Urinary bladder (tissue), 4 donors: ENCODE data around the gene NFKBIE. TPM values are rescaled to one million over a fixed set of nuclear protein-coding genes. Genes with fewer than 3 reads are reported as not detected.

Experiments used
- DNase-seq: peaks from one replicate; pipeline ENCODE4 v3.0.0-alpha.2; 2015; ENCODE audit errors: extremely low spot score
- H3K27ac ChIP-seq: one replicate; pipeline ENCODE4 v1.5.1; 2013; ENCODE audit warnings: low read depth, mild to moderate bottlenecking, moderate library complexity
- H3K36me3 ChIP-seq: one replicate; pipeline ENCODE4 v1.6.1; 2013; ENCODE audit warnings: mild to moderate bottlenecking, moderate library complexity; ENCODE audit not compliant: insufficient read depth
- H3K4me1 ChIP-seq: one replicate; pipeline ENCODE4 v1.6.1; 2013; ENCODE audit warnings: mild to moderate bottlenecking, moderate library complexity; ENCODE audit not compliant: insufficient read depth
- H3K4me3 ChIP-seq: one replicate; pipeline ENCODE4 v1.5.1; 2013; ENCODE audit warnings: low read depth, low read length
- WGBS: extraction: QIAGEN DNeasy Blood & Tissue Kit; methylation state at CpG from one replicate; pipeline ENCODE4 v1.1.7; 2013; 5-methylcytosine and 5-hydroxymethylcytosine counted together
- polyA plus RNA-seq: library from polyadenylated mRNA; stranded (reverse); fragments of 200-250 nt; gene quantifications from one replicate; pipeline ENCODE4 v1.2.3, GENCODE V29; 2013
- total RNA-seq: library from RNA; depleted of rRNA; stranded (reverse); fragments of >200 nt; gene quantifications from one replicate; pipeline ENCODE4 v1.2.3, GENCODE V29; 2014
- donor health status: healthy with polysubstance abuse.
- donor health status: healthy.

NFKBIE gene
- total and polyA plus RNA-seq, 2 donors, result 2.6 to 5.5 TPM

GRCh38 chr6:44272999-44273566 is 7.7 kb upstream of the NFKBIE start:
- DNase-seq, result no peak
- Histone ChIP-seq H3K4me3 (no peak overlapping the region), H3K27ac (no peak overlapping the region), H3K4me1 (no peaks in the 10 kb centered on the region), H3K36me3 (no peaks in the 10 kb centered on the region)
- WGBS, result 88% methylated on average over 23 of the region's 23 CpGs

DNA sequence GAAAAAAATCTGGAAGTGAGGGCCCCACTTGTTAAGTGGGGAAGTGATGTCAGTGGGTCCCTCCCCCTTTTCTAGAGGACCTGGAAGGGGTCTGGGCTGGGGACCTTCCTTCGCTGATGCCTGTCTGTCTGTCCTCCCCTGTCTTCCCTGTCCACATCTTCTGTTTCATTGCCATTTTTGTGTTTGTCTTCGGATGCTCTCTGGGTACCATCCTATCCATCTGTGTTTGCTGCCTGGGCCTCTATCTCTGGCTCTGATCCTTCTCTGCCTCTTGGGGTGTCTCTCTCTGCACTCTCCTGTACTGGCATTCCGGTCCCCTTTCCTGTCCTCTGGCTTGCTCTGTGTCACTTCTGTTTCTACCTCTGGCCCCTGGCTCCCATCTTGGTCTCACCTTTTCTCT is 7.2 kb upstream of the NFKBIE start:
- 83% methylated on average over 3 of the region's 3 CpGs for WGBS
- no peak overlapping the region for H3K4me3 ChIP-seq
- H3K27ac ChIP-seq, result no peak overlapping the region
- no peaks in the 10 kb centered on the region for H3K4me1 ChIP-seq
- no peaks in the 10 kb centered on the region for H3K36me3 ChIP-seq
- no peak for DNase-seq

DNA sequence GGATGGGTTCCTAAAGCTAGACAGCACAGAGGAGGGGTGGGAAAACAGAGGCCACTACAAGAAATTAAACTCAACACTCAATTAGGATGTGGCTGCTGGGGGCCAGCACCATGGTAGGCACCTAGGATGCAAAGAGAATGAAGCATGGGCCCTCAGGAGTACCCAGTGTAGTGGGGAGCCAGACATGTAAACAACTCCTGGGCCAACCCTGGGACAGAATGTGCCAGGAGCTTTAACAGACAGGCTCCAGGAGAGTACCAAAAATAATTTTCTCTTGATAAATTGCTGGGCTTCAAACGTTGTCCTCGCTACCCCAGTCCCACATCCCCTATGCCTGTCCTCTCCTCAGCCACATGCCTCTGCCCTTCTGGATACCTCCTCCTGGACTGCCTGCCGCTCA is 6.6 kb upstream of the NFKBIE start:
- Histone ChIP-seq H3K27ac (no peak overlapping the region), H3K4me1 (no peaks in the 10 kb centered on the region), H3K36me3 (no peaks in the 10 kb centered on the region), H3K4me3 (no peak overlapping the region)
- WGBS, result 53% methylated on average over 3 of the region's 3 CpGs
- no peak for DNase-seq

DNA sequence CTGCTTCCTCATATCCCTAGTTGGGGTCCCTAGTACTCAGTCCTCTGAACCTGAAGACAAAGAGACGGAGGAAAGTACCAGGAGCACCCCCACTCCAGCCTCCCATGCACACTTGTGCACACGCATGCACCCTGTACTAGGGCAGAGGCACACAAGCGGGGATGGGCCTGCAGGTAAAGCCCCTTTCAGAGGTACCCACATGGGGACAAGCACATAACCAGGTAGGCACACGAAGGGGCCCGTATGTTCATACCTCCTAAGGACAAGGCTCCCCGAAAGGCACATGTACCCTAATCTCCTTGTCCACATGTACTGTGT is 6.0 kb upstream of the NFKBIE start:
- DNase-seq, result no peak
- H3K27ac ChIP-seq, result no peak overlapping the region
- 77% methylated on average over 6 of the region's 6 CpGs for WGBS
- H3K36me3 ChIP-seq, result no peaks in the 10 kb centered on the region
- no peak overlapping the region for H3K4me3 ChIP-seq
- H3K4me1 ChIP-seq, result no peaks in the 10 kb centered on the region

DNA sequence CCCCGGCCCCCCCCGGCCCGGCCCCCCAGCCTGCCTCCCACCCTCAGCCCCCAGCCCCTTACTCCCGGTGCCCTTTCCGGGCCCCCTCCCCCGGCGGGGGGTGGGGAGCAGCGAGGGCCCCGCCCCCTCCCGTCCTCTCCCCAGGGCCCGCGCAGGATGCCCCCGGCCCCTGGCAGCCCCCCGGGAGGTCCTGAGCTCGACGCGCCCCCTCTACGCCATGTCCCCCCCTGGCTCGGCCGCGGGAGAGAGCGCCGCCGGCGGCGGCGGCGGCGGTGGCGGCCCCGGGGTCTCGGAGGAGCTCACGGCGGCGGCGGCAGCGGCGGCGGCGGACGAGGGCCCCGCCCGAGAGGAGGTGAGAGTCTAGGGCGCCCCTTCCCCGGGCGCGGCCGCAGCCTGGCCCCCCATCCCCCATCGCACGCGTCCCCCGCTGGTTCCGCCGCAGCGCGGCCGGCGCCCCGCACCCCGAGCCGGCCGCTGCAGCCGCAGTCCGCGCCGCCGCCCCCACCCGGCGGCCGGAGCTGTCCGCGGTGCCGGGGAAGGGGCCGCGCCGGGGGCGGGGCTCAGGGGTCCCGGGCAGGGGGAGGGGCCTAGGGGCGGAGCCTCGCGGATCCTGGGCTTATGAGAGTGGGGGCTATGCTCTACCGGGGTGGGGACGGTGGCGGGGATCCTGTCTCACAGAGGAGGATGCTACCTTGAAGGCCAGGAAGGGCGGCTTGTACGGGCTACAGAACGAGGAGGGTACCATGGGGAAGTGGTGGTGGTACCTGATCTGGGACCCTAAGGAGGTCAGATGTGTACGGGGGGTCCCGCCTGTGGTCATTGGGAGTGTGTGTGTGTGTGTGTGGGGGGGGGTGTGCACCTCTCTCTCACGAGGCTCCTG is 5.4 kb upstream of the NFKBIE start:
- no peaks in the 10 kb centered on the region for H3K4me1 ChIP-seq
- H3K4me3 ChIP-seq, result peak overlapping the region; percentile 55
- WGBS, result 2% methylated on average over 87 of the region's 90 CpGs
- no peak for DNase-seq
- no peak overlapping the region for H3K27ac ChIP-seq
- no peaks in the 10 kb centered on the region for H3K36me3 ChIP-seq

DNA sequence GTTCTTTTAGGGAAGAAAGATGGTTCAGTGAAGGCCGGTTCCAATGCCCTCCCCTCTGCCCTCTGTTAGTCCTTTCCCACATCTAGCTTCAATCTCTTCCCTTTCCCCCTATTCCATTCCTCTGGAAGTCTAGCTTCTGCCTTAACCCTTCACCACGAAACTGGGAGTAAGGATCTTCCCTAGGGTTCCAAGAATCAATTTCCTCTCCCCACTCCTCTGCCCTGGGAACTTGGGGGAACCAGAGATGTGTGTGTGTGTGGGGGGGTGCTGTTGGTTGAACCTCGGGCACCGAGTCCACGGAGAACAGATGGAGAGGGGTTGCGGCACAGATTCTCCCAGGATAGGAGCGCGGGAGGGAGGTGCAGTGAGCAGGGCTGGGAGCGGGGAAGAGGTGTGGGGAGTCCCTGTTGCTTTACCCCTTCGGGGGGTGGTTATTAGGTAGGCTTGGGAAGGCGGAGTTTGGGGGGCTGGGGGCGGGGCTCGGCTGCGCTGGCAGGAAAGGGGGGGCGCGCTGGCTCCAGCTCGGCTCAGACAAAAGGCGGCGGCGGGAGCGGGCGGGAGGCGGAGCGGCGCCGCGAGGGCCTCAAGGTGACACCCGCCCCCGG is 4.7 kb upstream of the NFKBIE start, which contains the start of gene TMEM151B:
TSS of gene TMEM151B (plus strand) at position 530 of the 605 bp plus-strand sequence. CDS start 293 bp downstream, outside the sequence.
- Histone ChIP-seq H3K4me1 (no peaks in the 10 kb centered on the region), H3K27ac (no peak within 1 kb of the TSS), H3K36me3 (no peaks in the 10 kb centered on the region), H3K4me3 (peak within 1 kb of the TSS; percentile 55)
- 11% methylated on average over 28 of the region's 29 CpGs for WGBS
- DNase-seq, result no peak

DNA sequence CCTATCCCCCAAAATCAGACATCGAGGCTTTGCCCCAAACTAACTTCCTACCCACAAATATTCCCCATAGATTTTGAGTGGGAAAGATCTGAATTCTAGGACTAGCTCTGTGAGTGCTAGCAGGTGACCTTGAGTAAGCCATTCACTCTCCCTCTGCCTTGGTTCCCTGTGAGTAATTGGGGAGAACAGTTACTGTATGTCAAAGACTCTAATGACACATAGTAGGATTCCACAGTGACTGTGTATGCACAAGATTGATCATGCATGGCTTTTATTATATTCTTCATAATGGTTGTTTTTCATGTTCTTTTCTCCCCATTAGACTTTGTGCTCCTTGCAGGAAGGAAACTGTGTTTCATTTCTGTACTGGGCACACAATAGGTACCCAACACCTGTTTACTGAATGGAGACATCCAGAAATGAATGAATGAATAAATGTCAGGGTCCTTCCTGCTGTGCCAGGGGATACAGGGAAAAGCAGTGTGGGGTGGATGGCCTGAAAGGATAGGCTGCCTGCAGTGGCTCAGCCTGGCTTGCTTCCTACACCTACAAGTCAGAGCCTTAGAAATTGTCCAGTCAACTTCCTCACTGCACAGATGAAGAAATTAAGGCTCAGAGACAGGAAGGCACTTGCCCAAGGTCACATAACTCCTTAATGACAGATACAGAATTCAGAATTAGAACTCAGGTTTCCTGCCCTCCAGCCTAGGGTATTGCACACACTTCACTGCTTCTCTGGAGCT is 4.0 kb upstream of the NFKBIE start:
- Histone ChIP-seq H3K27ac (no peak overlapping the region), H3K4me3 (no peak overlapping the region), H3K4me1 (no peaks in the 10 kb centered on the region), H3K36me3 (no peaks in the 10 kb centered on the region)
- DNase-seq, result no peak
- WGBS, result 71% methylated on average over 1 of the region's 1 CpG

DNA sequence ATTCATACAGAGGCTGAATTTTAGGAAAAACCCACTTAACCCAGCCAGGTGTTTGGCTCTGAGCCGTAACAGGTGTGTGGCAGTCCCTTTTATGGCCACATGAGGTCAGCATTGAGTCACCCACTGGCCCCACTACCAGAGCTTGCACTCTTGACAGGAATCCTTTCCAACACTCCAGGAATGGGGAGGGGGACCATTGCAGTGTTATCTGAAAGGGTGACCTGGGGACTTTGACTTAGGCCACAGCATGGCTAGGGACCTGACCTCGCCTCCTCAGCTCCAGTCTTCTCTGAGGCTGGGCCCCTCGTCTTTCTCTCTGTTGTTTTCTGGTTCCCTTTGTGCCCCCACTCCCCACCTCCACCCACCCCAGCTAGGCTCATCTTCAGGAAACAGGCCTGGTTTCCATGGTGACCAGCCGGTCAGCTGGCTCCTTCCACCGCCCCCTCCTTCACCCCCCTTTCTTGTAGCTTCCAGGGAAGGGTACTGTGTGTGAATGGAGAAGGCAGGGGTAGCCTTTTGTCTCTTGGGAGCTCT is 2.8 kb upstream of the NFKBIE start:
- Histone ChIP-seq H3K36me3 (no peaks in the 10 kb centered on the region), H3K4me3 (no peak overlapping the region), H3K4me1 (no peaks in the 10 kb centered on the region), H3K27ac (no peak overlapping the region)
- no peak for DNase-seq
- WGBS, result 14% methylated on average over 5 of the region's 5 CpGs

DNA sequence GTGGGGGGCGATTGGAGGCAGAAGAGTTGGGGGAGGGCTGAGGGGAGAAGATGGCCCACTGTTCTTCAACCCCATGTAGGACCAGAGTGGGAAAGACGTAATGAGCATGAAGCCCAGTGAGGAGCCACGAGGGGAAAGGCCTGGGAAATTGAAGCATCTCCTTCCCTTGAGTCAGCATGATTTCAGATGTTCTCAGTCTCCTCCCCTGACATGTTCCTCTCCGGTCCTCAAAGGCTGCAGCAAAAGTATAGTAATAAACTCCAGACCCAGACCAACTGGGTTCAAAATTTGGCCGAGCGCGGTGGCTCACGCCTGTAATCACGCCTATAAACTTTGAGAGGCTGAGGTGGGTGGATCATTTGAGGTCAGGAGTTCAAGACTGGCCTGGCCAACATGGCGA is 1.9 kb upstream of the NFKBIE start:
- H3K36me3 ChIP-seq, result no peaks in the 10 kb centered on the region
- 49% methylated on average over 10 of the region's 10 CpGs for WGBS
- no peak overlapping the region for H3K27ac ChIP-seq
- no peak overlapping the region for H3K4me3 ChIP-seq
- H3K4me1 ChIP-seq, result no peaks in the 10 kb centered on the region
- DNase-seq, result no peak

- 77% methylated on average over 3 of the region's 3 CpGs for WGBS
- DNase-seq, result no peak
- H3K4me3 ChIP-seq, result no peak overlapping the region
- H3K27ac ChIP-seq, result no peak overlapping the region
- H3K4me1 ChIP-seq, result no peaks in the 10 kb centered on the region
- H3K36me3 ChIP-seq, result no peaks in the 10 kb centered on the region
Measured at GRCh38 chr6:44266347-44266746, 996 bp upstream of the NFKBIE start.

GRCh38 chr6:44265722-44266233 is 427 bp upstream of the NFKBIE start:
- Histone ChIP-seq H3K27ac (no peak overlapping the region), H3K36me3 (no peaks in the 10 kb centered on the region), H3K4me1 (no peaks in the 10 kb centered on the region), H3K4me3 (peak overlapping the region; percentile 68)
- DNase-seq, result no peak
- 64% methylated on average over 17 of the region's 17 CpGs for WGBS

DNA sequence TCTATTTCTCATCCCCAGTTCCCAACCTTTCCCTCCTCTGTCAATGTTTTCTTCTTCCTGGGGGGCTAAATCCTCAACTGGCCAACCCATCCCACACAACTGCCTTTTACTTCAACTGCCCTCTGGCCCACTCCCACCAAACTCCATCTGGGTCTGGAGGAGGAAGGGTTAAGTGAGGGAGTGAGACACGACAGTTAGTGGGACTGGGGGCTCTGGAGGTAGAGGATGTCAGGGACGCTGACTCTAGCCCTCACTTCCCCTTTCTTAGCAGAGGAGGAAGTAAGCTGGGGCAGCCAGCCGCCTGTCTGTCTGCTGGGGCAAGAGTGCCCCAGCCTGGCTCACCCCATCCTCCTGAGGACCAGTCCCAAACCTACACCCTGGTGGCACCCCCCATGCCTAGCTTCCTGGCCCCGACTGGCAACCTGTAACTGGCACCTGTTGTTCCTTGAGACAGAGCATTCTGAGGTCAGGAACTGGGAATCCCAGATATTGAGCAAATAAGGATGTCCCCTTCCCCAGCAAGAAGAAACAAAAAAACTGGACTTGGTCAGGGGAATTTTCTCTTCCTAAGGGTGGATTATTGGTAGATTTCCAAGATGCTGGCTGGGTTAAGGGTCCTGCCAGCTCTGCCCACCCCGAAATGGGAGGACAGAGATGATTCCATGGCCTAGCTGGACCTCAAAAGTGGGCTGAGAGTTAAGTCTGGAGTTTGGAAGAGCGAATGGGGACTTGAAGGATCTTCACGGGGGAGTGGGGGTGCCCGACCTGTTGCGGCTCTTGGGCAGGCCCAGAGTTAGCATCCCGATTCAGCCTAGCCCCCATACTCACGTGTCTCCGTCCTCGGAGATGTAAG is 971 bp downstream of the NFKBIE start:
- Histone ChIP-seq H3K27ac (no peak overlapping the region), H3K4me1 (no peaks in the 10 kb centered on the region), H3K36me3 (no peaks in the 10 kb centered on the region), H3K4me3 (peak overlapping the region; percentile 68)
- DNase-seq, result no peak
- 11% methylated on average over 13 of the region's 13 CpGs for WGBS
